Cardiac muscle cell (in vitro differentiated cells and primary cell): ENCODE data around the gene RHOT2. TPM values are rescaled to one million over a fixed set of nuclear protein-coding genes. Genes with fewer than 3 reads are reported as not detected.

Experiments used
- DNase-seq, 2 donors: peaks; one replicate each; pipeline versions ENCODE4 v3.0.0 to v3.0.0-alpha.2; 2010 to 2017; ENCODE audit warnings: low read depth in 1 of 2, low spot score in 1 of 2
- H3K27ac ChIP-seq: fragments of 200-600 bp; sonication (generic); 2 replicates; pipeline ENCODE4 v1.5.1; 2016
- H3K27me3 ChIP-seq: fragments of 200-600 bp; sonication (generic); 2 replicates; pipeline ENCODE4 v1.6.0; 2016; ENCODE audit warnings: control low read depth
- H3K36me3 ChIP-seq: fragments of 200-600 bp; sonication (generic); 2 replicates; pipeline ENCODE4 v1.5.1; 2016; ENCODE audit warnings: control low read depth
- H3K4me1 ChIP-seq: fragments of 200-600 bp; sonication (generic); 2 replicates; pipeline ENCODE4 v1.8.1; 2017; ENCODE audit warnings: low read depth, mild to moderate bottlenecking, mixed run types
- H3K4me3 ChIP-seq: fragments of 200-600 bp; sonication (generic); 2 replicates; pipeline ENCODE4 v1.5.1; 2016; ENCODE audit warnings: mild to moderate bottlenecking
- H3K9me3 ChIP-seq: fragments of 200-600 bp; sonication (generic); 2 replicates; pipeline ENCODE4 v1.5.1; 2017; ENCODE audit warnings: low read depth, mild to moderate bottlenecking, control low read depth
- CTCF ChIP-seq: IDR thresholded peaks from 2 replicates; pipeline ENCODE4 v1.5.1; 2012; ENCODE audit warnings: low read depth, mild to moderate bottlenecking, low read length
- polyA plus RNA-seq: library from polyadenylated mRNA; unstranded; fragments of >200 nt; fragmentation: Nextera tagmentation; extraction: Ambion mirVana; gene quantifications from 2 replicates; pipeline ENCODE4 v1.2.1, GENCODE V29; 2016
- total RNA-seq: library from RNA; depleted of rRNA; stranded (reverse); fragments of >200 nt; gene quantifications from 2 replicates; pipeline ENCODE4 v1.2.3, GENCODE V29; 2016

The RHOT2 gene
- total and polyA plus RNA-seq, 2 experiments from 2014 or later, result 294 to 305 TPM

GRCh38 chr16:661184-661821, 6.6 kb upstream of the RHOT2 start:
- Histone ChIP-seq H3K27ac (peak overlapping the region; percentile 1), H3K4me1 (no peaks in the 10 kb centered on the region), H3K36me3 (no peaks in the 10 kb centered on the region), H3K27me3 (no peaks in the 10 kb centered on the region), H3K4me3 (no peak overlapping the region), H3K9me3 (no peaks in the 10 kb centered on the region)
- no peak for DNase-seq
- TF ChIP-seq CTCF, result no peak

DNA sequence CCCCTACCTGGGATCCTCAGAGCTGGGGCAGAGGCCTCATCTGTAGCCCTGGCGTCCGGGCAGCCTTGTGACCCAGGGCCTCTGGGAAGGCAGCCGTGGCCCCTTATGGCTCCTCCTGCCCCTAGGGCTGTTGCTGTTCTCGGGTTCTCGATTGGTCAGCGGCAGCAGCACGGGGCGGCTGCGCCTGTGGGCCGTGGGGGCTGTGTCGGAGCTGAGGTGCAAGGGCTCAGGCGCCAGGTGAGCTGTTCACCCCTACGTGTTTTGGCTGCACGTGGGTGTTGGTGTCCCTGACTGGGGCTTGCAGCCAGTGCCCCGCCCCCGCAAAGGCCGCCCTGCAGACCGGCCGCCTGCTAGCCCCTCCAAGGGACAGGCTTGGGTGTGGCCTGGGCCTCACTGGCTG, 5.8 kb upstream of the RHOT2 start:
- H3K27me3 ChIP-seq, result no peaks in the 10 kb centered on the region

GRCh38 chr16:662597-662996, 5.3 kb upstream of the RHOT2 start:
- Histone ChIP-seq H3K9me3 (no peaks in the 10 kb centered on the region), H3K27me3 (no peaks in the 10 kb centered on the region), H3K36me3 (no peaks in the 10 kb centered on the region), H3K4me1 (no peaks in the 10 kb centered on the region), H3K4me3 (no peak overlapping the region), H3K27ac (no peak overlapping the region)
- TF ChIP-seq CTCF, result no peak
- DNase-seq, result no peak

More for the DNA sequence above, 5.8 kb upstream of the RHOT2 start:
- Histone ChIP-seq H3K4me3 (no peak overlapping the region), H3K4me1 (no peaks in the 10 kb centered on the region), H3K36me3 (no peaks in the 10 kb centered on the region), H3K27ac (no peak overlapping the region), H3K9me3 (no peaks in the 10 kb centered on the region)
- DNase-seq, result no peak
- no peak for TF ChIP-seq CTCF

DNA sequence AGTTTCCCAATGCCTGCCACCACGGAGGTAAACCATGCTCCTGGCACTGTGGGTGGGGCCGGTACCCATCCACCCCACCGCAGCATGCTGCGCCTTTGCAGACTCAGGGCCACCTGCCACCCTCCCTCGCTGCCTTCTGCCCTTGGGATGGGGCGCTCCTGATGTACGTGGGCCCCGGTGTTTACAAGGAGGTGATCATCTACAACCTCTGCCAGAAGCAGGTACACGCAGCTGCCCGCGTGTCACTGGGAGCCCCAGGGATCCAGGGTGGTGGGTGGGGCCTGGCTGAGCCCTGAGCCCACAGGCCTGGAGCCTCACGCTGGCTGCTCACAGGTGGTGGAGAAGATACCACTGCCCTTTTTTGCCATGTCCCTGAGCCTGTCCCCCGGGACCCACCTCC, 1.4 kb upstream of the RHOT2 start:
- H3K9me3 ChIP-seq, result no peaks in the 10 kb centered on the region
- no peak overlapping the region for H3K4me3 ChIP-seq
- H3K27me3 ChIP-seq, result no peaks in the 10 kb centered on the region
- H3K27ac ChIP-seq, result no peak overlapping the region
- TF ChIP-seq CTCF, result no peak
- peaks cover 22% of the 10 kb centered on the region for H3K36me3 ChIP-seq
- no peak for DNase-seq
- no peaks in the 10 kb centered on the region for H3K4me1 ChIP-seq

GRCh38 chr16:667113-667779, 686 bp upstream of the RHOT2 start:
- no peaks in the 10 kb centered on the region for H3K9me3 ChIP-seq
- TF ChIP-seq CTCF, result no peak
- no peaks in the 10 kb centered on the region for H3K4me1 ChIP-seq
- peaks cover 27% of the 10 kb centered on the region for H3K36me3 ChIP-seq
- no peaks in the 10 kb centered on the region for H3K27me3 ChIP-seq
- no peak overlapping the region for H3K4me3 ChIP-seq
- H3K27ac ChIP-seq, result no peak overlapping the region
- no peak for DNase-seq
